Calu3 (cell line): ENCODE measurements around the gene MRNIP. TPM values are rescaled to one million over a fixed set of nuclear protein-coding genes. Genes with fewer than 3 reads are reported as not detected.

Source experiments
- BruUV-seq: library from RNA; stranded (reverse); fragments of 400-500 nt; replicated peaks from 2 replicates; lab custom pipeline; 2021; lab: Mats Ljungman, UMichigan
- CTCF ChIA-PET: fragments of 300-600 bp; sonication (Branson Sonifier 250); formaldehyde crosslinking; loops from one replicate; lab custom pipeline; 2022; ENCODE audit warnings: antibody characterized with exemption; lab: Charles Lee
- DNase-seq: peaks from one replicate; pipeline ENCODE4 v3.0.0; 2022
- H3K27ac Mint-ChIP-seq: one replicate; pipeline ENCODE4 v1.8.0; 2022; ENCODE audit warnings: mixed read lengths; ENCODE audit not compliant: unreplicated experiment
- H3K27me3 Mint-ChIP-seq: one replicate; pipeline ENCODE4 v1.8.0; 2022; ENCODE audit warnings: mixed read lengths; ENCODE audit not compliant: unreplicated experiment
- H3K36me3 Mint-ChIP-seq: one replicate; pipeline ENCODE4 v1.8.0; 2022; ENCODE audit warnings: mild to moderate bottlenecking, moderate library complexity, mixed read lengths; ENCODE audit not compliant: insufficient read depth, unreplicated experiment
- H3K4me1 Mint-ChIP-seq: one replicate; pipeline ENCODE4 v1.8.0; 2022; ENCODE audit warnings: mild to moderate bottlenecking, low read depth, mixed read lengths; ENCODE audit not compliant: unreplicated experiment
- H3K4me3 Mint-ChIP-seq: one replicate; pipeline ENCODE4 v1.8.0; 2022; ENCODE audit warnings: mild to moderate bottlenecking, low read depth, moderate library complexity, mixed read lengths; ENCODE audit not compliant: unreplicated experiment
- H3K9me3 Mint-ChIP-seq: one replicate; pipeline ENCODE4 v1.8.0; 2022; ENCODE audit warnings: low read depth, mixed read lengths; ENCODE audit not compliant: unreplicated experiment
- intact Hi-C: fragments of 100-400 bp; cut with micrococcal nuclease; formaldehyde crosslinking; loops from one replicate; pipeline ENCODE4 v1.10.0; 2022; ENCODE audit not compliant: unreplicated experiment
- total RNA-seq: library from RNA; stranded (reverse); gene quantifications from 2 replicates; pipeline ENCODE4 v1.2.3, GENCODE V29; 2022
- TF ChIP-seq, protein P1 (sequence below): fragments of 200-600 bp; IDR thresholded peaks from one replicate; pipeline ENCODE4 v1.8.0; 2022; ENCODE audit warnings: antibody characterized with exemption; ENCODE audit not compliant: unreplicated experiment

Gene MRNIP
- total RNA-seq, 1 experiment from 2014 or later: 47.1 TPM

GRCh38 chr5:179906294-179906794 lies 47.7 kb upstream of the MRNIP start:
- Mint-ChIP-seq H3K36me3 (peaks cover 54% of the 10 kb centered on the region), H3K9me3 (no peaks in the 10 kb centered on the region), H3K27me3 (peaks cover 12% of the 10 kb centered on the region), H3K4me3 (peak overlapping the region; percentile 97), H3K27ac (peak overlapping the region; percentile 93), H3K4me1 (peaks cover 11% of the 10 kb centered on the region)
- intact Hi-C loops: no loop called here
- TF ChIP-seq, protein P1, sequence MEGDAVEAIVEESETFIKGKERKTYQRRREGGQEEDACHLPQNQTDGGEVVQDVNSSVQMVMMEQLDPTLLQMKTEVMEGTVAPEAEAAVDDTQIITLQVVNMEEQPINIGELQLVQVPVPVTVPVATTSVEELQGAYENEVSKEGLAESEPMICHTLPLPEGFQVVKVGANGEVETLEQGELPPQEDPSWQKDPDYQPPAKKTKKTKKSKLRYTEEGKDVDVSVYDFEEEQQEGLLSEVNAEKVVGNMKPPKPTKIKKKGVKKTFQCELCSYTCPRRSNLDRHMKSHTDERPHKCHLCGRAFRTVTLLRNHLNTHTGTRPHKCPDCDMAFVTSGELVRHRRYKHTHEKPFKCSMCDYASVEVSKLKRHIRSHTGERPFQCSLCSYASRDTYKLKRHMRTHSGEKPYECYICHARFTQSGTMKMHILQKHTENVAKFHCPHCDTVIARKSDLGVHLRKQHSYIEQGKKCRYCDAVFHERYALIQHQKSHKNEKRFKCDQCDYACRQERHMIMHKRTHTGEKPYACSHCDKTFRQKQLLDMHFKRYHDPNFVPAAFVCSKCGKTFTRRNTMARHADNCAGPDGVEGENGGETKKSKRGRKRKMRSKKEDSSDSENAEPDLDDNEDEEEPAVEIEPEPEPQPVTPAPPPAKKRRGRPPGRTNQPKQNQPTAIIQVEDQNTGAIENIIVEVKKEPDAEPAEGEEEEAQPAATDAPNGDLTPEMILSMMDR: no peak
- CTCF ChIA-PET: interaction anchor here (0.6 kb wide), 1 partner anchor 139 kb away, joined by 3 read pairs; no protein-coding TSS in a partner anchor
- DNase-seq: no peak
- BruUV-seq: no TSS peak

GRCh38 chr5:179905161-179905560 lies 46.5 kb upstream of the MRNIP start:
- BruUV-seq: no TSS peak
- H3K36me3 Mint-ChIP-seq: peaks cover 62% of the 10 kb centered on the region
- CTCF ChIA-PET: no interaction called here
- TF ChIP-seq, protein P1: no peak
- H3K27me3 Mint-ChIP-seq: peaks cover 11% of the 10 kb centered on the region
- peaks cover 11% of the 10 kb centered on the region for H3K4me1 Mint-ChIP-seq
- no peaks in the 10 kb centered on the region for H3K9me3 Mint-ChIP-seq
- DNase-seq: no peak
- no peak overlapping the region for H3K27ac Mint-ChIP-seq
- intact Hi-C loops: no loop called here
- no peak overlapping the region for H3K4me3 Mint-ChIP-seq

- H3K27ac Mint-ChIP-seq: no peak overlapping the region
- intact Hi-C loops: no loop called here
- DNase-seq: no peak
- CTCF ChIA-PET: no interaction called here
- peaks cover 11% of the 10 kb centered on the region for H3K4me1 Mint-ChIP-seq
- no peak overlapping the region for H3K4me3 Mint-ChIP-seq
- H3K27me3 Mint-ChIP-seq: peaks cover 5% of the 10 kb centered on the region
- H3K9me3 Mint-ChIP-seq: no peaks in the 10 kb centered on the region
- TF ChIP-seq, protein P1: no peak
- no TSS peak for BruUV-seq
- H3K36me3 Mint-ChIP-seq: peaks cover 67% of the 10 kb centered on the region
These were observed 46.0 kb upstream of the MRNIP start for GRCh38 chr5:179904463-179905160.

DNA sequence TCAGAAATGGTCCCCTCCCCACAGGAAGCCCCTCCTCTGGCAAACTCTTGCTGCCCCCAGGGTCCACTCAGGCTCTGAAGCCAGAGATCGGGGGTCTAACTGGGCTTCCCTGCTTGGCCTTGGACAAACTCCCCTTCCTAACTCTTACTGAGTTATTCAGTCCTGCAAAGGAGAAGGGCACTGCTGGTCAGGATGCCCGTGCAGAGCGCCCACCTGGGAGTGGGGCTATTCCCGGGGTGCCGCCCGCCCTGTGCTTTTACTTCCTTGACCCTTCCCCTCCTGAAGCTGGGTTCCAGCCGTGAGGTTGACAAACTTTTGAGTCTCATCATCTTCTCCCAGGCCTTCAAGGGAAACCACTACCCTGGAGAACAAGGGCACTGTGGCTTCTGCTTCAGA lies 44.1 kb upstream of the MRNIP start:
- no peak overlapping the region for H3K27ac Mint-ChIP-seq
- TF ChIP-seq, protein P1: no peak
- no TSS peak for BruUV-seq

More for the DNA sequence above, 44.1 kb upstream of the MRNIP start:
- H3K9me3 Mint-ChIP-seq: no peaks in the 10 kb centered on the region
- CTCF ChIA-PET: interaction anchor here (1.0 kb wide), 1 partner anchor 107 kb away, joined by 6 read pairs; no protein-coding TSS in a partner anchor
- no peak overlapping the region for H3K4me3 Mint-ChIP-seq
- H3K4me1 Mint-ChIP-seq: peaks cover 11% of the 10 kb centered on the region
- peaks cover 72% of the 10 kb centered on the region for H3K36me3 Mint-ChIP-seq
- intact Hi-C loops: no loop called here
- DNase-seq: no peak
- no peaks in the 10 kb centered on the region for H3K27me3 Mint-ChIP-seq
